GM21619 (cell line): ENCODE results near the gene TTLL3.

Experiments used
- ATAC-seq: cut with Tn5 transposase; IDR thresholded peaks from one replicate; pipeline ENCODE4 v1.9.1; 2021; ENCODE audit not compliant: unreplicated experiment

Gene TTLL3

GRCh38 chr3:9806688-9807589 lies 3.1 kb upstream of the TTLL3 start:
- ATAC-seq, result no peak

DNA sequence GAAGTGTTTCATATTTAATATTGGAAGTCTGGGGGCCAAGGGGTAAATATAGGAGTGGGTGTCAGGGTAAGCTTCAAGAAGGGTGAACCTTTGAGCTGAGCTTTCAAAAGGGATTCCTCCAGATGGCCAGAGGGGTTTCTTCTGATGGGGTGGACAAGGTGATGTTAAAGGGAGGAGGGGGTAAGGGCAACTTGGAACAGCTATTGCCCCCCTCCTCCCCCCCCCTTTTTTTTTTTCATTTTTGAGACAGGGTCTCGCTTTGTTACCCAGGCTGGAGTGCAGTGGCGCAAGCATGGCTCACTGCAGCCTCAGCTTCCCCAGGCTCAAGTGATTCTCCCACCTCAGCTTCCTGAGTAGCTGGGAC lies 2.1 kb upstream of the TTLL3 start:
- ATAC-seq, result no peak

- no peak for ATAC-seq
Observed at GRCh38 chr3:9808345-9809037, 1.6 kb upstream of the TTLL3 start.

GRCh38 chr3:9809239-9809614 lies 835 bp upstream of the TTLL3 start:
- no peak for ATAC-seq

DNA sequence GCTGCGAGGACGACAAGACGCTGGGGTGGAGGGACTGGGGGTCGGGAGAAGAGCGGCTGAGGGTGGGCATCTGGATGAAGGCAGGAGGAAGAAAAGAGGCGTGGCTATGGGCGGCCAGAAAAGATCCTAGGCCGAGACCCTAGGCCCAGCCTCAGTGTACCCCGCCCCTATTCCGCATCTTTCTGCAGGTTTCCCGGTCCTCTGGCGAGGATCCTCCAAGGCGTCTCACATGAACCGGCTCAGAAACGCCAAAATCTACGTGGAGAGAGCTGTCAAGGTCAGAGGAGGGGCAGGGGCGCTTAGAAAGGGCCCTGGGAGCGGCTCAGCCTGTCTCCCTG lies 340 bp downstream of the TTLL3 start:
- ATAC-seq, result no peak

GRCh38 chr3:9810846-9811245 lies 784 bp downstream of the TTLL3 start:
- ATAC-seq, result no peak

GRCh38 chr3:9812870-9813483 lies 2.9 kb downstream of the TTLL3 start:
- no peak for ATAC-seq

GRCh38 chr3:9815986-9816385 lies 5.9 kb downstream of the TTLL3 start:
- ATAC-seq, result no peak

GRCh38 chr3:9817436-9817835 lies 7.4 kb downstream of the TTLL3 start:
- ATAC-seq, result no peak

DNA sequence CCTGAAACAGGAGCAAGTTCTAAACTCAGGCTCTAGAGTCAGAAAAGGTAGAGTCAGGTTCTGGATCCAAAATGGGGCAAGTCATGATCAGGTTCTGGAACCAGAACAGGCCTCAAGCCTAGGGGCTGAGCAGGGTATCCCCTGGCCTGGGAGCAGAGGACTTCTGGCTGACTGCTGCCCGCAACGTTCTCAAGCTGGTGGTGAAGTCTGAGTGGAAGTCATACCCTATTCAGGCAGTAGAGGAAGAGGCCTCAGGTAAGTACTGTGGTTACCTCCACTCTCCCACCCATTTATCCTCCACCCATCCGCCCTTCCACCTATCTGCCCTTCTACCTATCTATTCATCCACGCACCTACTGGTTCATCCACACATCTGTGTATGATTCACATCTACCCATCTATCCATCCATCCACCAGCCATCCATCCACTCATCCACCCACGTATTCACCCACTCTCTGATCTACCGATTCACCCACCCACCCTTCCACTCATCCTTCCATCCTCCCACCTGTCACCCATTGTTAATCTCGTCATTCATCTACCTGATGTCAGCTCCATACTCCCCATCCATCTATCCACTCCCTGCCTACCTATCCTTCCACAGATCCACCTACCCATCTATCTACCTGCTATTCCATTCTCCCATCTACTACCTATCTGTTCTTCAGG lies 8.7 kb downstream of the TTLL3 start:
- ATAC-seq, result no peak

DNA sequence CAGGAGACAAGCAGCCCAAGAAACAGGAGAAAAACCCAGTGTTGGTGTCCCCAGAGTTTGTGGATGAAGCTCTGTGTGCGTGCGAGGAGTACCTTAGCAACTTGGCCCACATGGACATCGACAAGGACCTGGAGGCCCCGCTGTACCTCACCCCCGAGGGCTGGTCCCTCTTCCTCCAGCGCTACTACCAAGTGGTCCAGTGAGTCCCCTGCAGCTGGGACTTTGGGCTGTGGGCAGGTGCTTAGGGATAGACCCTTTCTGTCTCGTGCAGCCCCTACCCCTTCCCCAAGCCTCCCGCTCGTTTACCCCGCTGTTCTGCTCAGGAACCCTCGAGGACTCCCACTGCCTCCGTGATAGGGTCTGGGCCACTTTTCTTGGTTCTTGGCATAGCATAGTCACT lies 10.5 kb downstream of the TTLL3 start:
- no peak for ATAC-seq

- ATAC-seq, result no peak
Observed at GRCh38 chr3:9820946-9821345, 10.9 kb downstream of the TTLL3 start.

- no peak for ATAC-seq
Observed at GRCh38 chr3:9825451-9826040, 15.5 kb downstream of the TTLL3 start.

GRCh38 chr3:9826815-9827573 lies 16.9 kb downstream of the TTLL3 start:
- ATAC-seq, result no peak

- no peak for ATAC-seq
Observed at GRCh38 chr3:9828801-9829755, 19.0 kb downstream of the TTLL3 start.

DNA sequence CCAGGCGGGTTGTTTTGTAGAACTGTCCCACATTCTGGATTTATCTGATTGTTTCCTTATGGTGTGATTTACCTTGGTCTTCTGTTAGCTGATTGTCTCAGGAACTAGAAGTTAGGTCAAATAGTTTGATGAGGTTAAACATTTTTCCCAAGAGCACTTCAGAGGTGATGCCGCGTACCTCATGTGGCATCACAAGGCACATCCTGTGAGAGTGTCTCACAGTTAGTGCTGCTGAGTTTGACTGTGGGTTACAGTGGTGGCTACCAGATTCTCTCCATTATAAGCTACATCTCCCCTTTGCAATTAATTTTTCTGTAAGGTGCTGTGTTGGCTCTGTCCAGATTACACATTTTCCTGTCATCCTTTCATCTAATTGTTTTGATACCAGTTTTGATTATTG lies 21.2 kb downstream of the TTLL3 start:
- ATAC-seq, result no peak

DNA sequence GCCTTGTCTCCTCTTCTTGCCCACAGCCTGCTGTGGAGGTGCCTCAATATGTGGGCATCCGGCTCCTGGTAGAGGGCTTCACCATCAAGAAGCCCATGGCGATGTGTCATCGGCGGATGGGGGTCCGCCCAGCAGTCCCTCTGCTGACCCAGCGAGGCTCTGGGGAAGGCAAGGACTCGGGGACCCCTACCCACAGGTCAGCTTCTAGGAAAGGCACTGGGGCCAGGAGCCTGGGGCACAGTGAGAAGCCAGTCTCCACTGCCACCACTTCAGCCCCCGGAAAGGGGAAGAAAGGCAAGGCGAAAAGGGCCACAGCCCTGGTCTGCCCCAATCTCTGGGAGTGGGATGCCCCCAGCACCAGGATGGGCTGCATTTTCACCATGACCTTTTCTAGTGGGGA lies 23.0 kb downstream of the TTLL3 start:
- ATAC-seq, result no peak

DNA sequence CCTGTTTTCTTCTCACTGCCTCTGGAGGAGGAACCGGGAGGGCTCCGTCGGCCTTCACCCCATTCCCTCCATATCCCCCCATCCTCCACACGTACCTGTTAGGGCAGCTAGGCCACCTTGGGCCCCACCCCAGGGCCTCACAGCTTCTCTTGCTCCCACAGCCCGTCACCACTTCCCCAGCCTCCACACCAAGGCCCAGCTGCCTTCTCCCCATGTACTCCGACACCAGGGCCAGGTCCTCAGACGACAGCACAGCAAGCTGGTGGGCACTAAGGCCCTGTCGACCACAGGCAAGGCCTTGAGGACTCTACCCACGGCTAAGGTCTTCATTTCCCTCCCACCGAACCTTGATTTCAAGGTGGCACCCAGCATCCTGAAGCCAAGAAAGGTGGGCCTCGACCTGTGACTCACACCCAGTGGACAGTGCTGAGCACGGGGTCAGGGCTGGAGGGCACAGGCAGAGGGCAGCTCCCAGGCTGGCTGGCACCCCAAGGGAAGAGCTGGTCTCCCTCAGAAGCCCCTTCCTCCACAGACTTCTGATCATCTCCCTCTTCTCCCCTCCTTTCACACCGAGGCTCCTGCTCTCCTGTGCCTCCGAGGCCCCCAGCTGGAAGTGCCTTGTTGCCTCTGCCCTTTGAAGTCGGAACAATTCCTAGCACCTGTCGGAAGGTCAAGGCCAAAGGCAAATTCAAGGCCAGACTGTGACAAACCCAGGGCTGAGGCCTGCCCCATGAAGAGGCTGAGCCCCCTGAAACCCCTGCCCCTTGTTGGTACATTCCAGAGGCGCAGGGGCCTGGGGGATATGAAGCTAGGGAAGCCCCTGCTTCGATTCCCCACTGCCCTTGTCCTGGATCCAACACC lies 24.7 kb downstream of the TTLL3 start:
- no peak for ATAC-seq
